NCI-H1105 (cell line): ENCODE measurements around the gene RPA3.

Experiments used
- DNase-seq: peaks from one replicate; lab custom pipeline; 2025; lab: John Stamatoyannopoulos, UW

Gene RPA3

GRCh38 chr7:7718492-7718891 lies at the start of gene RPA3:
Gene RPA3 (minus strand): TSS chr7:7718607. CDS start chr7:7640418, 78,189 bp downstream.
- DNase-seq: no peak

GRCh38 chr7:7766671-7767070 lies 48.3 kb upstream of the RPA3 start:
- DNase-seq: no peak

GRCh38 chr7:7765422-7765821 lies 47.0 kb upstream of the RPA3 start:
- no peak for DNase-seq

GRCh38 chr7:7764520-7765396 lies 46.4 kb upstream of the RPA3 start:
- no peak for DNase-seq

- DNase-seq: no peak
Observed at GRCh38 chr7:7761974-7762779, 43.8 kb upstream of the RPA3 start.

GRCh38 chr7:7761340-7761973 lies 43.0 kb upstream of the RPA3 start:
- DNase-seq: peak; percentile 27

- no peak for DNase-seq
Observed at GRCh38 chr7:7757576-7757975, 39.2 kb upstream of the RPA3 start.

GRCh38 chr7:7756577-7756976 lies 38.2 kb upstream of the RPA3 start:
- no peak for DNase-seq

GRCh38 chr7:7751243-7752092 lies 33.1 kb upstream of the RPA3 start:
- DNase-seq: peak; percentile 29

- no peak for DNase-seq
Observed at GRCh38 chr7:7750571-7751242, 32.3 kb upstream of the RPA3 start.

GRCh38 chr7:7746458-7746857 lies 28.1 kb upstream of the RPA3 start:
- peak; percentile 74 for DNase-seq

- no peak for DNase-seq
Observed at GRCh38 chr7:7745966-7746365, 27.6 kb upstream of the RPA3 start.

GRCh38 chr7:7745258-7745657 lies 26.9 kb upstream of the RPA3 start:
- DNase-seq: no peak

GRCh38 chr7:7742223-7742622 lies 23.8 kb upstream of the RPA3 start:
- no peak for DNase-seq

- DNase-seq: no peak
Observed at GRCh38 chr7:7740037-7740355, 21.6 kb upstream of the RPA3 start.

- DNase-seq: no peak
Observed at GRCh38 chr7:7739204-7740036, 21.0 kb upstream of the RPA3 start.

GRCh38 chr7:7738622-7739021 lies 20.2 kb upstream of the RPA3 start:
- peak; percentile 43 for DNase-seq

- no peak for DNase-seq
Observed at GRCh38 chr7:7738177-7738576, 19.8 kb upstream of the RPA3 start.

- no peak for DNase-seq
Observed at GRCh38 chr7:7737674-7738073, 19.3 kb upstream of the RPA3 start.

- no peak for DNase-seq
Observed at GRCh38 chr7:7736671-7737070, 18.3 kb upstream of the RPA3 start.
